Prostate gland (tissue), 2 donors: Measurements from ENCODE around the gene MXD4.

Experiments used
- CTCF ChIP-seq, 4 experiments: fragments of 200-600 bp in 2 of 4; fragments of 450-650 bp in 2 of 4; sonication (generic) in 2 of 4; IDR thresholded peaks; 1 replicate in 3 of 4; 2 replicates in 1 of 4; pipeline ENCODE4 v1.5.1; 2016 to 2019; ENCODE audit warnings: antibody characterized with exemption in 4 of 4, mild to moderate bottlenecking in 2 of 4, moderate library complexity in 2 of 4
- POLR2A ChIP-seq: fragments of 450-650 bp; IDR thresholded peaks from one replicate; pipeline ENCODE4 v1.6.1; 2016; ENCODE audit warnings: antibody characterized with exemption, mild to moderate bottlenecking

GRCh38 chr4:2283199-2283711 is 21.3 kb upstream of the MXD4 start:
- no peak for TF ChIP-seq CTCF (IDR thresholded peaks at IDR 0.05)
- TF ChIP-seq POLR2A = no peak
